B cell (primary cell): ENCODE measurements around the gene DFFA. TPM values are rescaled to one million over a fixed set of nuclear protein-coding genes. Genes with fewer than 3 reads are reported as not detected.

Source experiments
- ATAC-seq: fragments of 200-7000 bp; cut with Tn5 transposase; one replicate; pipeline ENCODE4 v1.10.0; 2021; ENCODE audit warnings: low read depth, mild to moderate bottlenecking, moderate number of reproducible peaks, moderate library complexity
- CTCF ChIA-PET: fragments of 350-600 bp; sonication (Branson Sonifier 250); formaldehyde crosslinking; loops from one replicate; lab custom pipeline; 2021; ENCODE audit warnings: antibody characterized with exemption, inconsistent platforms; lab: Charles Lee
- POLR2A ChIA-PET: fragments of 350-600 bp; sonication (Branson Sonifier 250); formaldehyde crosslinking; loops from one replicate; lab custom pipeline; 2021; ENCODE audit warnings: antibody characterized with exemption; lab: Charles Lee
- DNase-seq: peaks from one replicate; pipeline ENCODE4 v3.0.0; 2013
- H2AFZ ChIP-seq: 2 replicates; pipeline ENCODE4 v1.6.1; 2012; ENCODE audit warnings: mild to moderate bottlenecking, low read depth, low read length; ENCODE audit not compliant: insufficient read depth, poor library complexity, severe bottlenecking
- H3K27ac ChIP-seq, 2 donors: 1 replicate in 1 of 2; 2 replicates in 1 of 2; pipeline ENCODE4 v1.5.1; 2012 to 2013; ENCODE audit warnings: low read length in 2 of 2, mild to moderate bottlenecking in 2 of 2, moderate library complexity in 1 of 2
- H3K27me3 ChIP-seq, 4 experiments: fragments of 200-600 bp in 1 of 4; sonication (generic) in 1 of 4; replicated peaks in 1 of 4; 1 replicate in 2 of 4; 2 replicates in 2 of 4; pipeline versions ENCODE4 v1.6.1 to v1.7.0; 2013 to 2016; ENCODE audit warnings: low read length in 3 of 4, mild to moderate bottlenecking in 2 of 4, mixed read lengths in 1 of 4, moderate library complexity in 1 of 4; ENCODE audit not compliant: insufficient read depth in 4 of 4, control insufficient read depth in 3 of 4; ENCODE audit errors: control extremely low read depth in 1 of 4
- H3K36me3 ChIP-seq, 2 experiments: replicated peaks in 1 of 2; 1 replicate in 1 of 2; 2 replicates in 1 of 2; pipeline versions ENCODE4 v1.6.1 to v1.7.1; 2013; ENCODE audit warnings: low read length in 1 of 2; ENCODE audit not compliant: insufficient read depth in 2 of 2, control insufficient read depth in 1 of 2; ENCODE audit errors: control extremely low read depth in 1 of 2, extremely low read depth in 1 of 2
- H3K4me1 ChIP-seq, 2 donors: fragments of 200-600 bp in 1 of 2; sonication (generic) in 1 of 2; 1 replicate in 1 of 2; 2 replicates in 1 of 2; pipeline versions ENCODE4 v1.5.1 to v1.6.1; 2013 to 2017; ENCODE audit warnings: low read length in 2 of 2; ENCODE audit not compliant: control insufficient read depth in 2 of 2, insufficient read depth in 2 of 2
- H3K4me2 ChIP-seq: replicated peaks from 2 replicates; pipeline ENCODE3; 2012; ENCODE audit warnings: mild to moderate bottlenecking, low read depth, low read length; ENCODE audit not compliant: poor library complexity, severe bottlenecking
- H3K4me3 ChIP-seq, 5 experiments: fragments of 200-600 bp in 1 of 5; sonication (generic) in 1 of 5; 1 replicate in 3 of 5; 2 replicates in 2 of 5; pipeline versions ENCODE4 v1.5.1 to v1.7.0; 2011 to 2016; ENCODE audit warnings: low read length in 4 of 5, mild to moderate bottlenecking in 4 of 5, low read depth in 2 of 5, control low read depth in 1 of 5, moderate library complexity in 1 of 5; ENCODE audit not compliant: insufficient read depth in 1 of 5; ENCODE audit errors: control extremely low read depth in 1 of 5, extremely low read depth in 1 of 5
- H3K79me2 ChIP-seq: fragments of 200-600 bp; sonication (generic); one replicate; pipeline ENCODE4 v1.6.0; 2016; ENCODE audit warnings: low read length; ENCODE audit not compliant: control insufficient read depth, insufficient read depth
- H3K9ac ChIP-seq: fragments of 200-600 bp; sonication (generic); 2 replicates; pipeline ENCODE4 v1.6.1; 2017; ENCODE audit warnings: mild to moderate bottlenecking, low read length, moderate library complexity
- H3K9me3 ChIP-seq, 3 donors: one replicate each; pipeline versions ENCODE4 v1.6.1 to v1.7.1; 2013; ENCODE audit warnings: low read length in 2 of 3; ENCODE audit not compliant: control insufficient read depth in 2 of 3, insufficient read depth in 1 of 3; ENCODE audit errors: control extremely low read depth in 1 of 3
- H4K20me1 ChIP-seq: 2 replicates; pipeline ENCODE4 v1.6.0; 2012; ENCODE audit warnings: mild to moderate bottlenecking, low read length; ENCODE audit not compliant: insufficient read depth, control insufficient read depth, poor library complexity, severe bottlenecking
- H3K27ac Mint-ChIP-seq: one replicate; pipeline ENCODE4 v1.8.0; 2021; ENCODE audit warnings: mixed read lengths
- H3K27me3 Mint-ChIP-seq: one replicate; pipeline ENCODE4 v1.8.0; 2021; ENCODE audit warnings: mixed read lengths
- H3K4me1 Mint-ChIP-seq: one replicate; pipeline ENCODE4 v1.8.0; 2021; ENCODE audit warnings: mixed read lengths
- H3K4me3 Mint-ChIP-seq: one replicate; pipeline ENCODE4 v1.8.0; 2021; ENCODE audit warnings: mixed read lengths
- H3K9me3 Mint-ChIP-seq: one replicate; pipeline ENCODE4 v1.8.0; 2022; ENCODE audit warnings: mixed read lengths; ENCODE audit not compliant: insufficient read depth
- EZH2 ChIP-seq: IDR thresholded peaks from 2 replicates; pipeline ENCODE4 v1.6.1; 2012; ENCODE audit warnings: borderline replicate concordance, low read depth, mild to moderate bottlenecking, moderate library complexity, low read length; ENCODE audit not compliant: insufficient read depth, poor library complexity, severe bottlenecking
- WGBS: methylation state at CpG from one replicate; pipeline ENCODE4 v1.1.5; 2013; ENCODE audit warnings: missing lambda C conversion rate; ENCODE audit not compliant: insufficient coverage; 5-methylcytosine and 5-hydroxymethylcytosine counted together
- intact Hi-C: fragments of 100-400 bp; cut with micrococcal nuclease; formaldehyde crosslinking; loops from one replicate; pipeline ENCODE4 v1.10.0; 2022
- polyA plus RNA-seq: library from polyadenylated mRNA; depleted of rRNA; stranded (reverse); fragments of >200 nt; gene quantifications from 2 replicates; pipeline ENCODE4 v1.2.3, GENCODE V29; 2012
- total RNA-seq, 2 donors: library from RNA; stranded (reverse); fragments of 120-200 nt in 1 of 2; gene quantifications; 1 replicate in 1 of 2; 2 replicates in 1 of 2; pipeline versions ENCODE4 v1.2.3 to v1.2.4, GENCODE V29; 2013 to 2022
- TF ChIP-seq, protein P1 (sequence below): fragments of 200-600 bp; IDR thresholded peaks from one replicate; pipeline ENCODE4 v1.8.0; 2022; ENCODE audit warnings: antibody characterized with exemption, mild to moderate bottlenecking

DFFA gene
- total and polyA plus RNA-seq, 2 donors (not counting 1 experiment from before 2014, with no cell fraction given) = 12.0 to 30.7 TPM

DNA sequence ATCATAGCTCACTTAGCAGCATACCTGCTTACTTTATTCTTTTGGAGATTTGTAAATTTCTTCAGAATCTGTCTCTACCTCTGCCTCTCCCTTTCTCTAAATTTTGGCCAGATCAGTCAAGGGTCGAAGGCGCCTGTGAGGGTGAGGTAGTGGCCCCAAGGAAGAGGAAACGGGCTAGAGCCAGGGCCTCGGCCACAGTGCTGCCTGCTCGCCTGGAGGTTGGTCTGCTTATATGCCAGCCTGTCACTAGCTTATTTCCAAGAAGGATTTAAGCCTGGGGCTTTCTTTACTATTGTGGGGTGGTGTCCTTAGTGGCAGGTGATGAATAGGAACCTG, 22.1 kb upstream of the DFFA start:
- ATAC-seq = no peak
- Histone ChIP-seq H3K79me2 (peaks cover 94% of the 10 kb centered on the region), H3K36me3 (peaks cover 0 to 9% of the 10 kb centered on the region in 2 experiments), H3K4me1 (peaks cover 12 to 18% of the 10 kb centered on the region in 2 donors), H2AFZ (peak overlapping the region; percentile 78), H4K20me1 (peaks cover 15% of the 10 kb centered on the region), H3K9ac (no peak overlapping the region), H3K27ac (no peak overlapping the region), H3K9me3 (no peaks in the 10 kb centered on the region), H3K4me3 (no peak overlapping the region), H3K4me2 (peak overlapping the region; percentile 99), H3K27me3 (no peaks in the 10 kb centered on the region)
- H3K27me3 Mint-ChIP-seq = no peaks in the 10 kb centered on the region
- TF ChIP-seq, protein P1, sequence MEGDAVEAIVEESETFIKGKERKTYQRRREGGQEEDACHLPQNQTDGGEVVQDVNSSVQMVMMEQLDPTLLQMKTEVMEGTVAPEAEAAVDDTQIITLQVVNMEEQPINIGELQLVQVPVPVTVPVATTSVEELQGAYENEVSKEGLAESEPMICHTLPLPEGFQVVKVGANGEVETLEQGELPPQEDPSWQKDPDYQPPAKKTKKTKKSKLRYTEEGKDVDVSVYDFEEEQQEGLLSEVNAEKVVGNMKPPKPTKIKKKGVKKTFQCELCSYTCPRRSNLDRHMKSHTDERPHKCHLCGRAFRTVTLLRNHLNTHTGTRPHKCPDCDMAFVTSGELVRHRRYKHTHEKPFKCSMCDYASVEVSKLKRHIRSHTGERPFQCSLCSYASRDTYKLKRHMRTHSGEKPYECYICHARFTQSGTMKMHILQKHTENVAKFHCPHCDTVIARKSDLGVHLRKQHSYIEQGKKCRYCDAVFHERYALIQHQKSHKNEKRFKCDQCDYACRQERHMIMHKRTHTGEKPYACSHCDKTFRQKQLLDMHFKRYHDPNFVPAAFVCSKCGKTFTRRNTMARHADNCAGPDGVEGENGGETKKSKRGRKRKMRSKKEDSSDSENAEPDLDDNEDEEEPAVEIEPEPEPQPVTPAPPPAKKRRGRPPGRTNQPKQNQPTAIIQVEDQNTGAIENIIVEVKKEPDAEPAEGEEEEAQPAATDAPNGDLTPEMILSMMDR = no peak
- TF ChIP-seq EZH2 = no peak
- H3K4me1 Mint-ChIP-seq = peaks cover 25% of the 10 kb centered on the region
- no CpG with 5 or more reads among the region's 5 CpGs for WGBS
- H3K9me3 Mint-ChIP-seq = no peaks in the 10 kb centered on the region
- H3K27ac Mint-ChIP-seq = peak overlapping the region; percentile 93
- POLR2A ChIA-PET = no interaction called here
- CTCF ChIA-PET = interaction anchor here (0.7 to 6.3 kb wide), 34 partner anchors 8 to 518 kb away, joined by 3 to 55 read pairs (median 5); partner anchors contain the start of genes CENPS, DFFA, PEX14 and PGD
- H3K4me3 Mint-ChIP-seq = no peak overlapping the region
- DNase-seq = no peak
- intact Hi-C loops = loop anchor here (2.0 kb wide), 1 partner anchor 198 kb away; no protein-coding TSS in a partner anchor

DNA sequence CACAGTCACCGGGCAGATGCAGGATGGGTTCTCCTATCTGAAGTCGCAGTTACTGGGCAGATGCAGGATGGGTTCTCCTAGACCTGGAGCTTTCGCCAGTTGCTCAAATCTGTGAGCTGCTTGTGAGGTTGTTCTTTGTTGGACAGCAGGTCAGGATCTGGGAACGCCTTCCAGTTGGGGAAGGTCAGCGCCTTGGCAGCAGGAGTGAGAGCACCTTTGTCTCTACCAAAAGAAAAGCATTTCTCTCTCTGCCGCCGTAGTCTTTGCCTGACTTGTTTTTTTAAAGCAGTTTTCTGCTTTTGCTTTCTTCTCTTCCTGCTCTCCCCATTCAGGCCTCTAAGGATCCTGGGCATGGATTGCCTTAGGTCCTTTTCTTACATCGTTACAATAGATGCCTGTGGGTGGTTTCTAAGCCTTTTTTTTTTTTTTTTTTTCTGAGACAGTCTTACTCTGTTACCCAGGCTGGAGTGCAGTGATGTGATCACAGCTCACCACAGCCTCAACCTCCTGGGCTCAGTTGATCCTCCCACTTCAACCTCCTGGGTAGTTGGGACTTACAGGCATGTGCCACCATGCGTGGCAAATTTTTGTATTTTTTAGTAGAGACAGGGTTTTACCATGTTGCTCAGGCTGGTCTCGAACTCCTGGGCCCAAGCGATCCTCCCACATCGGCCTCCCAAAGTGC, 18.1 kb upstream of the DFFA start:
- Histone ChIP-seq H2AFZ (no peak overlapping the region), H3K9ac (no peak overlapping the region), H3K36me3 (peaks cover 0 to 3% of the 10 kb centered on the region in 2 experiments), H4K20me1 (peaks cover 15% of the 10 kb centered on the region), H3K27ac (no peak overlapping the region), H3K27me3 (no peaks in the 10 kb centered on the region), H3K4me3 (no peak overlapping the region), H3K9me3 (peaks cover 0 to 5% (median 2%) of the 10 kb centered on the region in 3 donors), H3K79me2 (peaks cover 85% of the 10 kb centered on the region), H3K4me2 (no peak overlapping the region), H3K4me1 (peaks cover 6 to 10% of the 10 kb centered on the region in 2 donors)
- H3K4me3 Mint-ChIP-seq = no peak overlapping the region
- no peak for ATAC-seq
- intact Hi-C loops = no loop called here
- no peak for DNase-seq
- TF ChIP-seq EZH2 = no peak
- TF ChIP-seq, protein P1 = no peak
- ChIA-PET POLR2A (no interaction called here), CTCF (interaction anchor here (0.7 to 2.3 kb wide), 2 partner anchors 61 to 1126 kb away, joined by 3 to 13 read pairs; partner anchors contain the start of gene CENPS)
- no peaks in the 10 kb centered on the region for H3K9me3 Mint-ChIP-seq
- H3K27me3 Mint-ChIP-seq = no peaks in the 10 kb centered on the region
- 92% methylated on average over 7 of the region's 12 CpGs for WGBS
- peaks cover 13% of the 10 kb centered on the region for H3K4me1 Mint-ChIP-seq
- H3K27ac Mint-ChIP-seq = no peak overlapping the region
